Measurements from ENCODE around the gene WFDC5. TPM values are rescaled to one million over a fixed set of nuclear protein-coding genes. Genes with fewer than 3 reads are reported as not detected.

Gene WFDC5, protein sequence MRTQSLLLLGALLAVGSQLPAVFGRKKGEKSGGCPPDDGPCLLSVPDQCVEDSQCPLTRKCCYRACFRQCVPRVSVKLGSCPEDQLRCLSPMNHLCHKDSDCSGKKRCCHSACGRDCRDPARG
- total RNA-seq (2022) (not detected in 2 replicates), Bru-seq, nascent RNA (not detected), BruChase-seq, experiment 1, labeled RNA remaining after a 2-hour chase (not detected), BruChase-seq, experiment 2, labeled RNA remaining after a 6-hour chase (not detected)
- long read RNA-seq, result 0 reads

DNA sequence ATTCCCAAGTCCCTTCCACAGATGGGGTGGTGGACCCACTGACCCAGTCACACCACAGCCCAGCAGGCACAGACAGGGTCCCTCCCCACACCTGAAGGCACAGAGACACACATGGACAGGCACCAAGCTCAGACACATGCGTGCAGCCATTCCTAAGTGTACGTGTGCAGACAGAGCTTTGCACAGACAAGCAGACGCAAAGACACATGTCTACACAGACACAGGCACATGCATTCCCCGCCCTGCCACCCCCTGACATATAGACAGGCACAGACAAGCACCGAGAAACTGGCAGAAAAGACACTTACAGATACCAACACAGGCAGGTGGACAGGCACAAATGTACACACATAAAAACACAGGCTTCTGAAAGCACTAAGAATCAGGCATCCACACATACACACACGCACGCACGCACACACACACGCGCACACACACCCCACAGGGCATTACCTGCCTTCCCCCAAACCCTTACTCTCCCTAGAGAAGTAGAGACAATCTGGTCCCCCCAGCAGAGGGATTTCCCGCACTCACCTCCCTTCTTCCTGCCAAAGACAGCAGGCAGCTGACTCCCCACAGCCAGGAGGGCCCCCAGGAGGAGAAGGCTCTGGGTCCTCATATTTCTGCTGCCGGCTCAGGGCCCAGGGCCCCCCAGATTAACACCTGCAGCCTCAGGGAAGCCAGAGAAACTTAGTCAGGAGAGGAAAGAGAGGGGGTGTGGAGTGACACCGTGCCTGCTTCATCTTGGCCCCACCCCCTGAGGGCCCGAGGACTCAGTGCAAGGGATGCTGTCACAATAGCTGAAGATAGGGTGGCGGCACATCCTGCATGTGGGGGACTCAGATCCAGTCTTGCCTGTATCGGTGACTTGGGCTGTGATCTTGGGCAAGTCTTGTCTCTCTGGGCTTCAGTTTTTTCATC lies at the start of gene WFDC5:
Gene WFDC5 (minus strand): TSS at position 710 of the 921 bp plus-strand sequence. CDS start 91 bp downstream, at position 619.
- no TSS peak for BruUV-seq (replicated peaks)
- Histone ChIP-seq H3K9me3 (no peaks in the 10 kb centered on the region), H3K4me1 (no peaks in the 10 kb centered on the region), H3K4me3 (ENCODE audit: low read depth, low read length) (no peak within 1 kb of the TSS), H3K36me3 (ENCODE audit: control insufficient read depth, insufficient read depth, low read length) (no peaks in the 10 kb centered on the region), H3K27me3 (replicated peaks; ENCODE audit: control insufficient read depth, insufficient read depth, low read length) (no peaks in the 10 kb centered on the region)
- no peaks in the 10 kb centered on the region for H3K36me3 Mint-ChIP-seq (ENCODE audit: insufficient read depth, unreplicated experiment)
- CTCF ChIA-PET, result interaction anchor here (5.4 to 5.8 kb wide), 2 partner anchors 19 to 71 kb away, joined by 42 to 71 read pairs; no protein-coding TSS in a partner anchor
- intact Hi-C loops (cut with micrococcal nuclease; ENCODE audit: unreplicated experiment), result no loop called here
- peaks cover under 1% of the 10 kb centered on the region for H3K4me1 Mint-ChIP-seq (ENCODE audit: low read depth, unreplicated experiment)
- no peak for DNase-seq
- no peaks in the 10 kb centered on the region for H3K9me3 Mint-ChIP-seq (ENCODE audit: unreplicated experiment)
- TF ChIP-seq, protein P1, sequence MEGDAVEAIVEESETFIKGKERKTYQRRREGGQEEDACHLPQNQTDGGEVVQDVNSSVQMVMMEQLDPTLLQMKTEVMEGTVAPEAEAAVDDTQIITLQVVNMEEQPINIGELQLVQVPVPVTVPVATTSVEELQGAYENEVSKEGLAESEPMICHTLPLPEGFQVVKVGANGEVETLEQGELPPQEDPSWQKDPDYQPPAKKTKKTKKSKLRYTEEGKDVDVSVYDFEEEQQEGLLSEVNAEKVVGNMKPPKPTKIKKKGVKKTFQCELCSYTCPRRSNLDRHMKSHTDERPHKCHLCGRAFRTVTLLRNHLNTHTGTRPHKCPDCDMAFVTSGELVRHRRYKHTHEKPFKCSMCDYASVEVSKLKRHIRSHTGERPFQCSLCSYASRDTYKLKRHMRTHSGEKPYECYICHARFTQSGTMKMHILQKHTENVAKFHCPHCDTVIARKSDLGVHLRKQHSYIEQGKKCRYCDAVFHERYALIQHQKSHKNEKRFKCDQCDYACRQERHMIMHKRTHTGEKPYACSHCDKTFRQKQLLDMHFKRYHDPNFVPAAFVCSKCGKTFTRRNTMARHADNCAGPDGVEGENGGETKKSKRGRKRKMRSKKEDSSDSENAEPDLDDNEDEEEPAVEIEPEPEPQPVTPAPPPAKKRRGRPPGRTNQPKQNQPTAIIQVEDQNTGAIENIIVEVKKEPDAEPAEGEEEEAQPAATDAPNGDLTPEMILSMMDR (IDR thresholded peaks at IDR 0.05; ENCODE audit: insufficient read depth in 1 of 2, low read depth in 1 of 2, low read length in 1 of 2, severe bottlenecking in 1 of 2, unreplicated experiment in 1 of 2), result no peak
- H3K4me3 Mint-ChIP-seq (ENCODE audit: unreplicated experiment), result no peak within 1 kb of the TSS
- POLR2A ChIA-PET, result no interaction called here
- H3K27me3 Mint-ChIP-seq (ENCODE audit: insufficient read depth, unreplicated experiment), result peaks cover 6% of the 10 kb centered on the region
- no peak within 1 kb of the TSS for H3K27ac Mint-ChIP-seq (ENCODE audit: unreplicated experiment)

DNA sequence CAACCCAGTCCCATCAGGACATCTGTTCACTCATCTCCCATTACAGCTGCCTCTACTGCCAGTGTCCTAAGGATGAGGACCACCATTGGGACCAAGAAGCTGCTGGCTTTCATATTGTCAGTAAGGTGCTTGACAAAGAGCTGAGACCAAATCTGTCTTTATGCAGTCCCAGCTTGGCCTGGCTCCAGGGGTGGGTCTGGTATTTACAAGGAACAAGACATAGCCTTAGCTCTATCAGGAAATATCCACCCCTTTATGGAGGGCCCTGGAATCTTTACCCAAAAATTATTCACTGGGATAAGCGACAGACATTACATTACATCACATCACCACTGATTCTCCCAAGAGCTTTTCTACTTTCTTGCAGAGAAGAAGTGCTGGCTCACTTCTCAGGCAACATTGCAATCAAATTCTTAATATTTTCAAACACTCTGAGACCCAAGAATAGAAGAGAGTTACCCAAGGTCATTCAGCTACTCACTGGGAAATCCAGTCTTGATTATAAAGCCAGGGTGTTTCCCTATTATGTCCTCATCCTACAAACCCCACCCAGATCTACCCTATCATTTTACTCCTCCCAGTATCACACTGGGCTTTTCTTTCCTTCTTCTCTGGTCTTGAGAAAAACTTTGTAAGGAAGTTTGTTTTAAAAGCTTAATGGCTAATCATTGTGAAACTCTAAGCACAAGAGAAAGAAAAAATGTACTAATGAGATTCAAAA lies 48.3 kb upstream of the WFDC5 start:
- H3K27me3 ChIP-seq (replicated peaks; ENCODE audit: control insufficient read depth, insufficient read depth, low read length), result no peaks in the 10 kb centered on the region
- H3K4me1 Mint-ChIP-seq (ENCODE audit: low read depth, unreplicated experiment), result no peaks in the 10 kb centered on the region
- no peak overlapping the region for H3K27ac Mint-ChIP-seq (ENCODE audit: unreplicated experiment)

More for the DNA sequence above, 48.3 kb upstream of the WFDC5 start:
- Mint-ChIP-seq H3K4me3 (ENCODE audit: unreplicated experiment) (no peak overlapping the region), H3K27me3 (ENCODE audit: insufficient read depth, unreplicated experiment) (peaks cover 18% of the 10 kb centered on the region), H3K9me3 (ENCODE audit: unreplicated experiment) (peaks cover 29% of the 10 kb centered on the region), H3K36me3 (ENCODE audit: insufficient read depth, unreplicated experiment) (no peaks in the 10 kb centered on the region)
- peaks cover 7% of the 10 kb centered on the region; the same call in 1 of the 2 replicates for H3K9me3 ChIP-seq
- TF ChIP-seq, protein P1 (IDR thresholded peaks at IDR 0.05; ENCODE audit: insufficient read depth in 1 of 2, low read depth in 1 of 2, low read length in 1 of 2, severe bottlenecking in 1 of 2, unreplicated experiment in 1 of 2), result no peak
- H3K4me1 ChIP-seq, result no peaks in the 10 kb centered on the region
- no peak overlapping the region for H3K4me3 ChIP-seq (ENCODE audit: low read depth, low read length)
- H3K36me3 ChIP-seq (ENCODE audit: control insufficient read depth, insufficient read depth, low read length), result no peaks in the 10 kb centered on the region
- DNase-seq, result no peak
- intact Hi-C loops (cut with micrococcal nuclease; ENCODE audit: unreplicated experiment), result no loop called here
- ChIA-PET POLR2A (no interaction called here), CTCF (interaction anchor here (1.0 kb wide), 1 partner anchor 45 kb away, joined by 3 read pairs; no protein-coding TSS in a partner anchor)
- BruUV-seq (replicated peaks), result no TSS peak

All from Caco-2 (cell line).